Uterus (tissue), 4 donors: ENCODE results near the gene XDH. TPM values are rescaled to one million over a fixed set of nuclear protein-coding genes. Genes with fewer than 3 reads are reported as not detected.
A peak's percentile ranks its signal among the peaks of the same experiment; 100 is the strongest.

Experiments
- DNase-seq, 2 donors: peaks; one replicate each; pipeline ENCODE4 v3.0.0-alpha.2; 2019 to 2020
- H3K27ac ChIP-seq, 2 donors: fragments of 200-600 bp; sonication (generic); 1 replicate in 1 of 2; 2 replicates in 1 of 2; pipeline ENCODE4 v1.5.1; 2016 to 2018
- H3K27me3 ChIP-seq, 2 donors: fragments of 200-600 bp; sonication (generic); one replicate each; pipeline ENCODE4 v1.5.1; 2018 to 2019; ENCODE audit warnings: control low read depth in 1 of 2
- H3K36me3 ChIP-seq, 2 donors: fragments of 200-600 bp; sonication (generic); one replicate each; pipeline ENCODE4 v1.5.1; 2019; ENCODE audit warnings: control low read depth in 1 of 2
- H3K4me1 ChIP-seq, 2 donors: fragments of 200-600 bp; sonication (generic); one replicate each; pipeline ENCODE4 v1.5.1; 2018 to 2019; ENCODE audit warnings: control low read depth in 1 of 2
- H3K4me3 ChIP-seq, 2 donors: fragments of 200-600 bp; sonication (generic); 1 replicate in 1 of 2; 2 replicates in 1 of 2; pipeline ENCODE4 v1.5.1; 2018 to 2019; ENCODE audit warnings: mild to moderate bottlenecking in 1 of 2
- H3K9me3 ChIP-seq, 2 donors: fragments of 200-600 bp; sonication (generic); one replicate each; pipeline ENCODE4 v1.5.1; 2019; ENCODE audit warnings: control low read depth in 1 of 2
- CTCF ChIP-seq, 4 experiments: fragments of 200-600 bp in 2 of 4; fragments of 450-650 bp in 2 of 4; sonication (generic) in 2 of 4; IDR thresholded peaks; one replicate each; pipeline ENCODE4 v1.5.1; 2016 to 2019; ENCODE audit warnings: antibody characterized with exemption in 4 of 4, mild to moderate bottlenecking in 2 of 4, moderate library complexity in 1 of 4
- POLR2A ChIP-seq, 2 donors: fragments of 450-650 bp; IDR thresholded peaks; one replicate each; pipeline ENCODE4 v1.6.1; 2016; ENCODE audit warnings: antibody characterized with exemption in 2 of 2, mild to moderate bottlenecking in 1 of 2, moderate library complexity in 1 of 2
- intact Hi-C: fragments of 100-400 bp; cut with DNase I; formaldehyde crosslinking; loops from one replicate; pipeline ENCODE4 v1.15.1; 2023; ENCODE audit warnings: low total_unique reads
- total RNA-seq, 4 donors: library from RNA; depleted of rRNA in 3 of 4; stranded (reverse); fragments of >200 nt in 3 of 4; gene quantifications; one replicate each; pipeline versions ENCODE4 v1.1.0 to v1.2.4, GENCODE V29; 2014 to 2023
- donor health status: DM: yes; HTN: yes; CAD: no.

The XDH gene
- total RNA-seq, 4 donors from 2014 or later: 0.35 TPM; not detected in 3

GRCh38 chr2:31335921-31336585, 78.5 kb downstream of the XDH start:
- no peak for TF ChIP-seq POLR2A (IDR thresholded peaks at IDR 0.05)
- no peak for TF ChIP-seq CTCF (IDR thresholded peaks at IDR 0.05)
- Histone ChIP-seq H3K4me1 (no peaks in the 10 kb centered on the region), H3K27me3 (no peaks in the 10 kb centered on the region), H3K9me3 (no peaks in the 10 kb centered on the region), H3K27ac (no peak overlapping the region), H3K4me3 (no peak overlapping the region), H3K36me3 (no peaks in the 10 kb centered on the region)
- intact Hi-C loops: no loop called here
- no peak for DNase-seq

GRCh38 chr2:31334311-31335026, 80.1 kb downstream of the XDH start:
- Histone ChIP-seq H3K4me1 (no peaks in the 10 kb centered on the region), H3K4me3 (no peak overlapping the region), H3K27ac (no peak overlapping the region), H3K36me3 (no peaks in the 10 kb centered on the region), H3K9me3 (no peaks in the 10 kb centered on the region), H3K27me3 (no peaks in the 10 kb centered on the region)
- DNase-seq: no peak
- intact Hi-C loops: no loop called here
- TF ChIP-seq POLR2A (IDR thresholded peaks at IDR 0.05): no peak
- TF ChIP-seq CTCF (IDR thresholded peaks at IDR 0.05): no peak

- TF ChIP-seq POLR2A (IDR thresholded peaks at IDR 0.05) (no peak), CTCF (IDR thresholded peaks at IDR 0.05) (peak; percentile 65 to 89 (median 80))
- H3K9me3 ChIP-seq: no peaks in the 10 kb centered on the region
- H3K36me3 ChIP-seq: no peaks in the 10 kb centered on the region
- H3K4me3 ChIP-seq: no peak overlapping the region
- no peaks in the 10 kb centered on the region for H3K27me3 ChIP-seq
- peak; percentile 55 to 59 for DNase-seq
- H3K4me1 ChIP-seq: no peaks in the 10 kb centered on the region
- H3K27ac ChIP-seq: no peak overlapping the region
- intact Hi-C loops: no loop called here
Measured at GRCh38 chr2:31333527-31334183, 80.9 kb downstream of the XDH start.

GRCh38 chr2:31333046-31333445, 81.5 kb downstream of the XDH start:
- intact Hi-C loops: no loop called here
- H3K36me3 ChIP-seq: no peaks in the 10 kb centered on the region
- H3K4me1 ChIP-seq: no peaks in the 10 kb centered on the region
- no peak for DNase-seq
- H3K27me3 ChIP-seq: no peaks in the 10 kb centered on the region
- TF ChIP-seq POLR2A (IDR thresholded peaks at IDR 0.05) (no peak), CTCF (IDR thresholded peaks at IDR 0.05) (no peak)
- no peaks in the 10 kb centered on the region for H3K9me3 ChIP-seq
- H3K4me3 ChIP-seq: no peak overlapping the region
- no peak overlapping the region for H3K27ac ChIP-seq

GRCh38 chr2:31332521-31332920, 82.0 kb downstream of the XDH start:
- DNase-seq: no peak
- no peaks in the 10 kb centered on the region for H3K4me1 ChIP-seq
- no peak overlapping the region for H3K4me3 ChIP-seq
- H3K9me3 ChIP-seq: no peaks in the 10 kb centered on the region
- no peaks in the 10 kb centered on the region for H3K27me3 ChIP-seq
- TF ChIP-seq POLR2A (IDR thresholded peaks at IDR 0.05): no peak
- no peak for TF ChIP-seq CTCF (IDR thresholded peaks at IDR 0.05)
- intact Hi-C loops: no loop called here
- no peaks in the 10 kb centered on the region for H3K36me3 ChIP-seq
- H3K27ac ChIP-seq: no peak overlapping the region
